HG02943 (cell line): ENCODE data around the gene LEF1.

ENCODE experiments used
- ATAC-seq: cut with Tn5 transposase; IDR thresholded peaks from one replicate; pipeline ENCODE4 v1.9.1; 2021; ENCODE audit warnings: mild to moderate bottlenecking, low read depth, moderate library complexity; ENCODE audit not compliant: unreplicated experiment

Gene LEF1

GRCh38 chr4:108116423-108117168 lies 52.1 kb downstream of the LEF1 start:
- ATAC-seq: no peak

- no peak for ATAC-seq
Observed at GRCh38 chr4:108115168-108115526, 53.6 kb downstream of the LEF1 start.

GRCh38 chr4:108114503-108114902 lies 54.2 kb downstream of the LEF1 start:
- no peak for ATAC-seq

GRCh38 chr4:108113229-108113628 lies 55.5 kb downstream of the LEF1 start:
- no peak for ATAC-seq

- ATAC-seq: no peak
Observed at GRCh38 chr4:108111781-108112180, 57.0 kb downstream of the LEF1 start.

GRCh38 chr4:108110450-108110849 lies 58.3 kb downstream of the LEF1 start:
- no peak for ATAC-seq

- ATAC-seq: peak; percentile 89
Observed at GRCh38 chr4:108109997-108110416, 58.7 kb downstream of the LEF1 start.

GRCh38 chr4:108109111-108109510 lies 59.6 kb downstream of the LEF1 start:
- no peak for ATAC-seq

GRCh38 chr4:108107729-108108382 lies 60.9 kb downstream of the LEF1 start:
- no peak for ATAC-seq

- no peak for ATAC-seq
Observed at GRCh38 chr4:108107101-108107500, 61.6 kb downstream of the LEF1 start.

GRCh38 chr4:108106186-108106585 lies 62.5 kb downstream of the LEF1 start:
- ATAC-seq: no peak

- no peak for ATAC-seq
Observed at GRCh38 chr4:108103099-108103862, 65.5 kb downstream of the LEF1 start.

- no peak for ATAC-seq
Observed at GRCh38 chr4:108100827-108101226, 67.9 kb downstream of the LEF1 start.

GRCh38 chr4:108099838-108100237 lies 68.9 kb downstream of the LEF1 start:
- no peak for ATAC-seq

- no peak for ATAC-seq
Observed at GRCh38 chr4:108097990-108098553, 70.7 kb downstream of the LEF1 start.

GRCh38 chr4:108094923-108095482 lies 73.7 kb downstream of the LEF1 start:
- ATAC-seq: no peak

- no peak for ATAC-seq
Observed at GRCh38 chr4:108094131-108094530, 74.6 kb downstream of the LEF1 start.

GRCh38 chr4:108092288-108092687 lies 76.4 kb downstream of the LEF1 start:
- no peak for ATAC-seq

- peak; percentile 64 for ATAC-seq
Observed at GRCh38 chr4:108087293-108087967, 81.3 kb downstream of the LEF1 start.

GRCh38 chr4:108081256-108081655 lies 87.5 kb downstream of the LEF1 start:
- ATAC-seq: no peak
